ENCODE data around the gene ATF6B.

DNA sequence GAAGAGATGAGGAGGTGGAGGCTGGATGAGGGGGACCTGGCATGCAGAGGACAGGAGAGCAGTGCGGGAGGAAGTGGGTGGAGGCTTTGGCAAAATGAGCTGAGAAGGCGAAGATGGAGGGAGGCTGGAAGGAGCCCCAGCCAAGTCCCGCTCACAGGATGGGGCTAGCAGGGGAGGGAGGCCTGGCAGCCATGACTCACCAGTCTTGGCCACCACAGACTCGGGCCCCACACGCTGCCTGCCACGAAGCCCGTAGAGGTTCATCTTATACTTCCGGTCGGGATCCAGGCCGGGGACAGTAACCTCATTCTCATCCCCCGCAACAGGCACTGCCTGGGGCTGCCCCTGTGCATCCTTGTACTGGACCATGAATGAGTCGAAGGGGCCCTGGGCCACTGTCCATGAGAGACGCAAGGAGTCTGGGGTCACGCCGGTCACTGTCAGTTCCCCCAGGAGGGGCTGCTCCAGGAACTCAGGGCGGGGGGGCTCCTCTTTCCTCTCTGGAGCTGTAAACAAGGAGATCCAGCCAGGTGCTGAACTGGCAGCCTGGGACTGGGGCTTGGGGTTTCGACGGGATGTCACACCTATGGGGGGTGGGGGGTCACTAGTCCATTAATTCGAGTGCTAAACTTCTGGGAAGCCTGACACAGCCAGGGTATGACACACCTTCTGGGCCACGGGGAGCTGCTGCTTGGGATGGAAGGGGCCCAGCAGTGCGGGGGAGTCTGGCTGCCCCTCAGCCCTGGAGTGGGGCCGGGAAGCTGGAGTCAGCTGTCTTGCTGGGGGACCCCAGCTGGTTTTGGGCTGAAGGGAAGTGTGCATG, 46.7 kb downstream of the ATF6B start:
- no peak for TF ChIP-seq POLR2A (IDR thresholded peaks at IDR 0.05)
- TF ChIP-seq, protein P1, sequence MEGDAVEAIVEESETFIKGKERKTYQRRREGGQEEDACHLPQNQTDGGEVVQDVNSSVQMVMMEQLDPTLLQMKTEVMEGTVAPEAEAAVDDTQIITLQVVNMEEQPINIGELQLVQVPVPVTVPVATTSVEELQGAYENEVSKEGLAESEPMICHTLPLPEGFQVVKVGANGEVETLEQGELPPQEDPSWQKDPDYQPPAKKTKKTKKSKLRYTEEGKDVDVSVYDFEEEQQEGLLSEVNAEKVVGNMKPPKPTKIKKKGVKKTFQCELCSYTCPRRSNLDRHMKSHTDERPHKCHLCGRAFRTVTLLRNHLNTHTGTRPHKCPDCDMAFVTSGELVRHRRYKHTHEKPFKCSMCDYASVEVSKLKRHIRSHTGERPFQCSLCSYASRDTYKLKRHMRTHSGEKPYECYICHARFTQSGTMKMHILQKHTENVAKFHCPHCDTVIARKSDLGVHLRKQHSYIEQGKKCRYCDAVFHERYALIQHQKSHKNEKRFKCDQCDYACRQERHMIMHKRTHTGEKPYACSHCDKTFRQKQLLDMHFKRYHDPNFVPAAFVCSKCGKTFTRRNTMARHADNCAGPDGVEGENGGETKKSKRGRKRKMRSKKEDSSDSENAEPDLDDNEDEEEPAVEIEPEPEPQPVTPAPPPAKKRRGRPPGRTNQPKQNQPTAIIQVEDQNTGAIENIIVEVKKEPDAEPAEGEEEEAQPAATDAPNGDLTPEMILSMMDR (IDR thresholded peaks at IDR 0.05), result no peak
